Mesendoderm (in vitro differentiated cells): Measurements from ENCODE around the gene FNDC7.
"Not testable (repeated sequence)": the region's sequence is repeated elsewhere in the genome, so short reads cannot be mapped to it uniquely, and the experiment has no call there.

Source experiments
- DNase-seq: peaks from one replicate; pipeline ENCODE4 v3.0.0; 2013
- H2AK5ac ChIP-seq: 2 replicates; pipeline ENCODE4 v1.6.1; 2013; ENCODE audit warnings: low read length, inconsistent platforms
- H2BK120ac ChIP-seq: 2 replicates; pipeline ENCODE4 v1.6.1; 2013; ENCODE audit warnings: low read depth, mild to moderate bottlenecking, low read length, moderate library complexity, mixed read lengths
- H2BK15ac ChIP-seq: replicated peaks from 2 replicates; pipeline ENCODE4 v1.6.1; 2013; ENCODE audit warnings: low read depth, mild to moderate bottlenecking, moderate library complexity
- H2BK5ac ChIP-seq: 2 replicates; pipeline ENCODE4 v1.6.1; 2013; ENCODE audit warnings: low read length, inconsistent platforms
- H3K18ac ChIP-seq: 2 replicates; pipeline ENCODE4 v1.6.1; 2013; ENCODE audit warnings: mild to moderate bottlenecking, low read length, mixed read lengths
- H3K23ac ChIP-seq: one replicate; pipeline ENCODE4 v1.6.1; 2013; ENCODE audit warnings: low read length
- H3K27ac ChIP-seq: 2 replicates; pipeline ENCODE4 v1.5.1; 2013; ENCODE audit warnings: low read depth, mild to moderate bottlenecking, inconsistent platforms, low read length, moderate library complexity
- H3K27me3 ChIP-seq: 2 replicates; pipeline ENCODE4 v1.6.1; 2013; ENCODE audit warnings: low read length, control low read depth, mild to moderate bottlenecking, inconsistent platforms; ENCODE audit not compliant: insufficient read depth, poor library complexity
- H3K36me3 ChIP-seq: 2 replicates; pipeline ENCODE4 v1.6.1; 2013; ENCODE audit warnings: low read length, inconsistent platforms; ENCODE audit not compliant: control insufficient read depth, insufficient read depth
- H3K4ac ChIP-seq: one replicate; pipeline ENCODE4 v1.6.1; 2013; ENCODE audit warnings: low read depth, mild to moderate bottlenecking, low read length, moderate library complexity
- H3K4me1 ChIP-seq: 2 replicates; pipeline ENCODE4 v1.6.1; 2013; ENCODE audit warnings: low read depth, low read length, inconsistent platforms; ENCODE audit not compliant: control insufficient read depth
- H3K4me2 ChIP-seq: 2 replicates; pipeline ENCODE4 v1.6.1; 2013; ENCODE audit warnings: low read length
- H3K4me3 ChIP-seq: 2 replicates; pipeline ENCODE4 v1.5.1; 2013; ENCODE audit warnings: mild to moderate bottlenecking, low read length
- H3K56ac ChIP-seq: one replicate; pipeline ENCODE4 v1.6.1; 2013; ENCODE audit warnings: low read length
- H3K79me1 ChIP-seq: 2 replicates; pipeline ENCODE4 v1.6.1; 2013; ENCODE audit warnings: low read length, inconsistent platforms
- H3K79me2 ChIP-seq: 2 replicates; pipeline ENCODE4 v1.6.1; 2013; ENCODE audit warnings: mild to moderate bottlenecking, low read length; ENCODE audit not compliant: control insufficient read depth, insufficient read depth
- H3K9ac ChIP-seq: 2 replicates; pipeline ENCODE4 v1.6.1; 2013; ENCODE audit warnings: low read length, inconsistent platforms
- H4K5ac ChIP-seq: one replicate; pipeline ENCODE4 v1.6.1; 2013; ENCODE audit warnings: low read length
- H4K8ac ChIP-seq: one replicate; pipeline ENCODE4 v1.6.1; 2013; ENCODE audit warnings: low read depth, mild to moderate bottlenecking, control low read depth, low read length, moderate library complexity
- WGBS: extraction: QIAGEN DNeasy Blood & Tissue Kit; methylation state at CpG from one replicate; pipeline ENCODE4 v1.1.7; 2013; ENCODE audit warnings: low lambda C conversion rate, missing lambda C conversion rate; ENCODE audit not compliant: insufficient coverage; ENCODE audit errors: extremely low coverage; 5-methylcytosine and 5-hydroxymethylcytosine counted together

Gene FNDC7

GRCh38 chr1:108681701-108682100, 31.0 kb upstream of the FNDC7 start:
- not testable (repeated sequence) for H3K9ac ChIP-seq, H3K36me3 ChIP-seq, H2BK5ac ChIP-seq, H4K8ac ChIP-seq, H3K4me1 ChIP-seq, H3K4ac ChIP-seq, H4K5ac ChIP-seq, H3K79me2 ChIP-seq, H2BK120ac ChIP-seq, H2AK5ac ChIP-seq, H3K27me3 ChIP-seq, H3K4me2 ChIP-seq, H3K23ac ChIP-seq, H2BK15ac ChIP-seq, H3K4me3 ChIP-seq, H3K18ac ChIP-seq, H3K79me1 ChIP-seq, H3K27ac ChIP-seq, H3K56ac ChIP-seq
- peak; percentile 84 for DNase-seq
- no CpG with 5 or more reads among the region's 4 CpGs for WGBS

- no peak overlapping the region for H3K23ac ChIP-seq
- H3K36me3 ChIP-seq: no peaks in the 10 kb centered on the region
- H2BK15ac ChIP-seq: no peak overlapping the region
- H2BK120ac ChIP-seq: no peak overlapping the region
- peaks cover 2% of the 10 kb centered on the region for H3K4me1 ChIP-seq
- H3K4me3 ChIP-seq: no peak overlapping the region
- H3K79me2 ChIP-seq: no peaks in the 10 kb centered on the region
- no peak overlapping the region for H4K5ac ChIP-seq
- H3K18ac ChIP-seq: no peak overlapping the region
- no peak overlapping the region for H3K56ac ChIP-seq
- peak; percentile 16 for DNase-seq
- H3K9ac ChIP-seq: no peak overlapping the region
- H2AK5ac ChIP-seq: no peak overlapping the region
- no peak overlapping the region for H3K4me2 ChIP-seq
- no peak overlapping the region for H3K4ac ChIP-seq
- H3K27ac ChIP-seq: no peak overlapping the region
- H4K8ac ChIP-seq: no peak overlapping the region
- no peak overlapping the region for H2BK5ac ChIP-seq
- H3K79me1 ChIP-seq: no peaks in the 10 kb centered on the region
- no CpG with 5 or more reads among the region's 1 CpG for WGBS
- H3K27me3 ChIP-seq: no peaks in the 10 kb centered on the region
Observed at GRCh38 chr1:108685529-108685928, 27.2 kb upstream of the FNDC7 start.

DNA sequence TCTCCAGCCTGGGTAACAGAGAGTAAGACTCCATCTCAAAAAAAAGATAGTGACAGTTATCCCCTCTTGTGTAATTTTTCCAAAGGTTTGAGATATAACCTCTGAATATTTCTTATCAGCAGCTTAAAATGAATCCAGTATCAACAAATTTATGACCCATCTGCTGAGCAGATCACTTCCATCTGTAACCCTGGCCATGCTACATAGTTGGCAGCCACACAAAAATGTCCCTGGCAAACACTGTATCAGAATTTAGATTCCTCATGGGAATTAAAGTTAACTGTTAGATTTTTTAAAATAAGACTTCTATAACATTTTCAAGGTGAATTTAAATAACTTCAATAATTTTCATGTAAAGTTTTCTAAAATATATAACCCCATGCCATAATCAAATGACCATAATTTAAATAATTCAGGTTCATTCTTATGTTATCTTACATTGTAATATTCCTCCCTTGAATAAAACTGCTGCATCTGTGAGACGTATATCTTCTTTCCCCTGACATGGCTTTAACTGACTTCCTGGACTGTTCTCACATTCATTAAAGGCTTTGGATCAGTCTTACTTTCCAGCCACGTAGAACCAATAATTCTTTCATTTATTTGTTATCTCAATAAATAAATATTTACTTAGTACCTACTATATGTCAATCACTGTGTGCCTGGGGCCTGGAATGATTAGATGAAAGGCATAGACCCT, 25.9 kb upstream of the FNDC7 start:
- Histone ChIP-seq H3K27me3 (no peaks in the 10 kb centered on the region), H3K56ac (no peak overlapping the region), H2AK5ac (no peak overlapping the region), H3K9ac (no peak overlapping the region), H3K4me1 (peaks cover 2% of the 10 kb centered on the region), H2BK5ac (no peak overlapping the region), H3K4me2 (no peak overlapping the region), H2BK15ac (no peak overlapping the region), H3K18ac (no peak overlapping the region), H3K4ac (no peak overlapping the region), H3K23ac (no peak overlapping the region), H3K27ac (no peak overlapping the region), H3K4me3 (no peak overlapping the region), H3K79me2 (peaks cover 7% of the 10 kb centered on the region), H2BK120ac (no peak overlapping the region), H3K79me1 (peaks cover 6% of the 10 kb centered on the region), H3K36me3 (no peaks in the 10 kb centered on the region), H4K8ac (no peak overlapping the region), H4K5ac (no peak overlapping the region)
- no peak for DNase-seq
- WGBS: no CpG with 5 or more reads among the region's 2 CpGs

- Histone ChIP-seq H2AK5ac (peak overlapping the region; percentile 37), H3K79me1 (peaks cover 7% of the 10 kb centered on the region), H3K9ac (peak overlapping the region; percentile 92), H4K8ac (peak overlapping the region; percentile 65), H3K4ac (no peak overlapping the region), H3K23ac (no peak overlapping the region), H2BK120ac (no peak overlapping the region), H3K4me2 (peak overlapping the region; percentile 53), H4K5ac (no peak overlapping the region), H3K27ac (no peak overlapping the region), H3K79me2 (peaks cover 39% of the 10 kb centered on the region), H2BK15ac (no peak overlapping the region), H3K4me3 (peak overlapping the region; percentile 91), H3K36me3 (no peaks in the 10 kb centered on the region), H3K4me1 (no peaks in the 10 kb centered on the region), H3K56ac (peak overlapping the region; percentile 92), H3K18ac (peak overlapping the region; percentile 46), H3K27me3 (no peaks in the 10 kb centered on the region), H2BK5ac (no peak overlapping the region)
- no CpG with 5 or more reads among the region's 12 CpGs for WGBS
- DNase-seq: no peak
Observed at GRCh38 chr1:108691128-108691941, 21.4 kb upstream of the FNDC7 start.

DNA sequence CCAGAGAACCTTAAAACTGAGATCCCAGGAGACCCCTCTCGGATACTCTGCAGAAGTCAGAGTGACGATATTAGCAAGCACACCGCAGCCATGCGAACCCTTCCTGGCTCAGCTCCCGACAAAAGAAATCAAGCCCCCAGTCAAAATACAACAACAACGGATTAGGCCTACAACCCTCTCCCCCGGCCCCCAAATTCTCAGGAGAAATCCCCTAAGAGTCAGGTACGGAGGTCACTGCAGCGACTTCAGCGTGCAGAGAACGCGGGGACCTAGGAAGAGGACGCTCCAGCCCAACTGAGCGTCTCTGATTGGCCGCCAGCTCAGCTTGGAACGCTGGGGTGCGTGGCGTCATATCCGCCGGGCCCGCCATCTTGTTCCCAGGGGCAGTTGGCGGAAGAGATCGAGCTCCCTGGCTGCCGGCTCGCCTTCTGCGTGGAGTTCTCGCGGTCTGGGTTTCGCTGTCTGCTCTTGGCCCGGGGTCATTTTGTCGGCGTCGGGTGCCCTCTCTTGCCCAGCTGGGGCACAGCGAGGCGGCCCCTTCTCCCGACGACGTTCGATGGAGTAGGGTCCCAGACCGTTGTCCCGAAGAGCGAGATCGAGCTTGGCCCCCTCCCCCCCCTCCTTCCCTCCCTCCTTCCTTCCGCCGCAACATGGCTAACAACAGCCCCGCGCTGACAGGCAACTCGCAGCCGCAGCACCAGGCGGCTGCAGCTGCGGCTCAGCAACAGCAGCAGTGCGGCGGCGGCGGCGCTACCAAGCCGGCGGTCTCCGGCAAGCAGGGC, 20.6 kb upstream of the FNDC7 start, which contains the start of gene PRPF38B:
PRPF38B (plus strand) TSS at position 369 of the 782 bp plus-strand sequence; CDS start at position 651, 282 bp downstream.
- peak within 1 kb of the TSS; percentile 46 for H3K4ac ChIP-seq
- H3K79me2 ChIP-seq: peaks cover 39% of the 10 kb centered on the region
- DNase-seq: peak; percentile 97
- H2BK15ac ChIP-seq: no peak within 1 kb of the TSS
- no peak within 1 kb of the TSS for H3K23ac ChIP-seq
- H3K27ac ChIP-seq: peak within 1 kb of the TSS; percentile 96
- H4K5ac ChIP-seq: no peak within 1 kb of the TSS
- peak within 1 kb of the TSS; percentile 65 for H4K8ac ChIP-seq
- H2BK5ac ChIP-seq: peak within 1 kb of the TSS; percentile 92
- H3K36me3 ChIP-seq: no peaks in the 10 kb centered on the region
- H3K56ac ChIP-seq: peak within 1 kb of the TSS; percentile 97
- H3K27me3 ChIP-seq: no peaks in the 10 kb centered on the region
- H2BK120ac ChIP-seq: no peak within 1 kb of the TSS
- no CpG with 5 or more reads among the region's 59 CpGs for WGBS
- peak within 1 kb of the TSS; percentile 92 for H3K9ac ChIP-seq
- peak within 1 kb of the TSS; percentile 53 for H3K4me2 ChIP-seq
- no peaks in the 10 kb centered on the region for H3K4me1 ChIP-seq
- peaks cover 7% of the 10 kb centered on the region for H3K79me1 ChIP-seq
- H3K18ac ChIP-seq: peak within 1 kb of the TSS; percentile 86
- peak within 1 kb of the TSS; percentile 91 for H3K4me3 ChIP-seq
- peak within 1 kb of the TSS; percentile 37 for H2AK5ac ChIP-seq
